GM21576 (cell line): Measurements from ENCODE around the gene RASA3.

Experiments used
- ATAC-seq: cut with Tn5 transposase; IDR thresholded peaks from one replicate; pipeline ENCODE4 v1.9.1; 2021; ENCODE audit warnings: mild to moderate bottlenecking, moderate library complexity; ENCODE audit not compliant: unreplicated experiment

RASA3 gene

GRCh38 chr13:114041493-114041892 lies 90.9 kb downstream of the RASA3 start:
- ATAC-seq: no peak

GRCh38 chr13:114039471-114040141 lies 92.8 kb downstream of the RASA3 start:
- ATAC-seq: no peak

GRCh38 chr13:114038900-114039299 lies 93.5 kb downstream of the RASA3 start:
- no peak for ATAC-seq

GRCh38 chr13:114038211-114038613 lies 94.2 kb downstream of the RASA3 start:
- no peak for ATAC-seq

GRCh38 chr13:114037674-114038073 lies 94.7 kb downstream of the RASA3 start:
- no peak for ATAC-seq

GRCh38 chr13:114035583-114036531 lies 96.6 kb downstream of the RASA3 start:
- no peak for ATAC-seq

GRCh38 chr13:114035186-114035582 lies 97.2 kb downstream of the RASA3 start:
- no peak for ATAC-seq

GRCh38 chr13:114034481-114034891 lies 97.9 kb downstream of the RASA3 start:
- no peak for ATAC-seq

- no peak for ATAC-seq
Measured at GRCh38 chr13:114033541-114034315, 98.7 kb downstream of the RASA3 start.

GRCh38 chr13:114032126-114032799 lies 100.2 kb downstream of the RASA3 start:
- ATAC-seq: no peak

GRCh38 chr13:114031631-114032030 lies 100.8 kb downstream of the RASA3 start:
- no peak for ATAC-seq

GRCh38 chr13:114030666-114031610 lies 101.5 kb downstream of the RASA3 start:
- no peak for ATAC-seq

GRCh38 chr13:114029866-114030625 lies 102.4 kb downstream of the RASA3 start:
- no peak for ATAC-seq

- ATAC-seq: no peak
Measured at GRCh38 chr13:114027826-114028225, 104.6 kb downstream of the RASA3 start.

GRCh38 chr13:114027046-114027715 lies 105.2 kb downstream of the RASA3 start:
- ATAC-seq: no peak

GRCh38 chr13:114026481-114026880 lies 105.9 kb downstream of the RASA3 start:
- no peak for ATAC-seq

- no peak for ATAC-seq
Measured at GRCh38 chr13:114025714-114026431, 106.5 kb downstream of the RASA3 start.

GRCh38 chr13:114025405-114025713 lies 107.1 kb downstream of the RASA3 start:
- no peak for ATAC-seq
